ENCODE measurements around the gene ANXA5. TPM values are rescaled to one million over a fixed set of nuclear protein-coding genes. Genes with fewer than 3 reads are reported as not detected.

The ANXA5 gene
- total and polyA plus RNA-seq, 2 donors (not counting 1 experiment from before 2014, with no cell fraction given) = 602 to 2,025 TPM

- no peaks in the 10 kb centered on the region for H3K79me2 ChIP-seq (ENCODE audit: control insufficient read depth, insufficient read depth, low read length)
- no peaks in the 10 kb centered on the region for H4K20me1 ChIP-seq (ENCODE audit: control insufficient read depth, extremely low read depth, insufficient read depth, low read length)
- H3K4me3 ChIP-seq (replicated peaks in 1 of 4; ENCODE audit: control extremely low read depth in 1 of 4, insufficient read depth in 1 of 4, low read depth in 3 of 4, low read length in 4 of 4) = no peak overlapping the region
- DNase-seq (ENCODE audit: low read depth in 2 of 2) = no peak
- no peak for TF ChIP-seq CTCF (conservative IDR thresholded peaks at IDR 0.05 in 1 of 2, IDR thresholded peaks at IDR 0.05 in 1 of 2; ENCODE audit: low read depth in 1 of 2, low read length in 2 of 2)
- no peak overlapping the region for H3K4me2 ChIP-seq (ENCODE audit: extremely low read depth, insufficient read depth, low read length)
- no peaks in the 10 kb centered on the region for H3K27me3 ChIP-seq (ENCODE audit: control insufficient read depth, insufficient read depth, low read length)
- no peaks in the 10 kb centered on the region for H3K36me3 ChIP-seq (ENCODE audit: control insufficient read depth, insufficient read depth, low read length)
- H3K9me3 ChIP-seq (ENCODE audit: control insufficient read depth, insufficient read depth, low read depth, low read length) = no peaks in the 10 kb centered on the region
- no peak overlapping the region for H2AFZ ChIP-seq (ENCODE audit: low read length)
- peaks cover 5% of the 10 kb centered on the region for H3K4me1 ChIP-seq (ENCODE audit: control insufficient read depth, extremely low read depth, insufficient read depth, low read length)
- no peak overlapping the region for H3K27ac ChIP-seq (ENCODE audit: insufficient read depth, low read length)
- no peak overlapping the region for H3K9ac ChIP-seq (ENCODE audit: insufficient read depth, low read length)
Measured at GRCh38 chr4:121709766-121710405, 13.1 kb upstream of the ANXA5 start.

DNA sequence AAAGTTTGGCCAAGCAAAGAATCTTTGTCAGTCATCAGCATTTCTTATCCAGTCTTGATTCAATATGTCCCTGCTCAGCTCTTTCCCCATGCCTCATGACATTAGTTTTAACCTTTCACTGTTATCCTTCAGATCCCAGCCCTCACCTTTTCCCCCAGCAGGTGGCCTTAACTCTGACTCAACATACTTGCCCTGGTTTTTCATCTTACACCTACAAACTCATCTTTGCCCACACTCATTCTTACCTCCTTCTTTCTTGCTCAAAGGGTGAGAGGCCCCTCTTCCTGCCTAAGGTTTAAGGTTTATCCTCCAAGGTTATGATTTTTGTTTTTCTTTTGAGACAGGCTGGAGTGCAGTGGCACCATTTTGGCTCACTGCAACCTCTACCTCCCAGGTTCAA is 10.6 kb upstream of the ANXA5 start:
- no peak overlapping the region for H3K9ac ChIP-seq (ENCODE audit: insufficient read depth, low read length)
- H3K36me3 ChIP-seq (ENCODE audit: control insufficient read depth, insufficient read depth, low read length) = no peaks in the 10 kb centered on the region
- no peak for TF ChIP-seq CTCF (conservative IDR thresholded peaks at IDR 0.05 in 1 of 2, IDR thresholded peaks at IDR 0.05 in 1 of 2; ENCODE audit: low read depth in 1 of 2, low read length in 2 of 2)
- TF ChIP-seq EZH2 (IDR thresholded peaks at IDR 0.05; ENCODE audit: low read length, missing control alignments) = no peak
- no peaks in the 10 kb centered on the region for H3K27me3 ChIP-seq (ENCODE audit: control insufficient read depth, insufficient read depth, low read length)
- H3K4me1 ChIP-seq (ENCODE audit: control insufficient read depth, extremely low read depth, insufficient read depth, low read length) = peaks cover 5% of the 10 kb centered on the region
- no peaks in the 10 kb centered on the region for H3K79me2 ChIP-seq (ENCODE audit: control insufficient read depth, insufficient read depth, low read length)
- no peak overlapping the region for H2AFZ ChIP-seq (ENCODE audit: low read length)
- H4K20me1 ChIP-seq (ENCODE audit: control insufficient read depth, extremely low read depth, insufficient read depth, low read length) = no peaks in the 10 kb centered on the region
- H3K27ac ChIP-seq (ENCODE audit: insufficient read depth, low read length) = no peak overlapping the region
- no peaks in the 10 kb centered on the region for H3K9me3 ChIP-seq (ENCODE audit: control insufficient read depth, insufficient read depth, low read depth, low read length)
- no peak for DNase-seq (ENCODE audit: low read depth in 2 of 2)
- no peak overlapping the region for H3K4me2 ChIP-seq (ENCODE audit: extremely low read depth, insufficient read depth, low read length)
- H3K4me3 ChIP-seq (replicated peaks in 1 of 4; ENCODE audit: control extremely low read depth in 1 of 4, insufficient read depth in 1 of 4, low read depth in 3 of 4, low read length in 4 of 4) = no peak overlapping the region

GRCh38 chr4:121706595-121707021 is 9.8 kb upstream of the ANXA5 start:
- no peak overlapping the region for H3K9ac ChIP-seq (ENCODE audit: insufficient read depth, low read length)
- H3K27ac ChIP-seq (ENCODE audit: insufficient read depth, low read length) = no peak overlapping the region
- H2AFZ ChIP-seq (ENCODE audit: low read length) = no peak overlapping the region
- H3K4me1 ChIP-seq (ENCODE audit: control insufficient read depth, extremely low read depth, insufficient read depth, low read length) = no peaks in the 10 kb centered on the region
- H3K79me2 ChIP-seq (ENCODE audit: control insufficient read depth, insufficient read depth, low read length) = no peaks in the 10 kb centered on the region
- H4K20me1 ChIP-seq (ENCODE audit: control insufficient read depth, extremely low read depth, insufficient read depth, low read length) = no peaks in the 10 kb centered on the region
- DNase-seq (ENCODE audit: low read depth in 2 of 2) = peak; percentile 88 to 96
- H3K4me2 ChIP-seq (ENCODE audit: extremely low read depth, insufficient read depth, low read length) = no peak overlapping the region
- H3K9me3 ChIP-seq (ENCODE audit: control insufficient read depth, insufficient read depth, low read depth, low read length) = no peaks in the 10 kb centered on the region
- TF ChIP-seq CTCF (conservative IDR thresholded peaks at IDR 0.05 in 1 of 2, IDR thresholded peaks at IDR 0.05 in 1 of 2; ENCODE audit: low read depth in 1 of 2, low read length in 2 of 2) = no peak
- TF ChIP-seq EZH2 (IDR thresholded peaks at IDR 0.05; ENCODE audit: low read length, missing control alignments) = no peak
- H3K36me3 ChIP-seq (ENCODE audit: control insufficient read depth, insufficient read depth, low read length) = no peaks in the 10 kb centered on the region
- no peaks in the 10 kb centered on the region for H3K27me3 ChIP-seq (ENCODE audit: control insufficient read depth, insufficient read depth, low read length)
- no peak overlapping the region for H3K4me3 ChIP-seq (replicated peaks in 1 of 4; ENCODE audit: control extremely low read depth in 1 of 4, insufficient read depth in 1 of 4, low read depth in 3 of 4, low read length in 4 of 4)
